ENCODE measurements around the gene CRAMP1. TPM values are rescaled to one million over a fixed set of nuclear protein-coding genes. Genes with fewer than 3 reads are reported as not detected.

CRAMP1 gene
- total and polyA plus RNA-seq, 7 donors, result 3.3 to 13.1 (median 8.6) TPM

DNA sequence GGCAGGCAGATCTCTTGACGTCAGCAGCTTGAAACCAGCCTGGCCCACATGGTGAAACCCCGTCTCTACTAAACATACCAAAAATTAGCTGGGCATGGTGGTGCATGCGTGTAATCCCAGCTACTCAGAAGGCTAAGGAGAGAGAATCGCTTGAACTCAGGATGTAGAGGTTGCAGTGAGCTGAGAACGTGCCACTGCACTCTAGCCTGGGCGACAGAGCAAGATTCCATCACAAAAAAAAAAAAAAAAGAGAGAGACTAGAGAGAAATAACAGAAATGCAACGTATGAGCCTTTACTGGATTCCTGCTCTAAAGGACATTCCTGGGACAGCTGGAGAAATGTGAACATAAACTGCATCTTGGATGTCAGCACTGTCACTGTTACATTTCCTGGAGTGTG, 11.1 kb upstream of the CRAMP1 start:
- Histone ChIP-seq H3K36me3 (ENCODE audit: insufficient read depth in 1 of 2, low read depth in 1 of 2) (peaks cover 0 to 38% of the 10 kb centered on the region in 2 donors), H3K9me3 (no peaks in the 10 kb centered on the region), H3K27me3 (ENCODE audit: insufficient read depth in 3 of 3, low read length in 2 of 3) (no peaks in the 10 kb centered on the region), H3K4me3 (no peak overlapping the region), H3K27ac (no peak overlapping the region), H3K4me1 (no peaks in the 10 kb centered on the region)
- TF ChIP-seq, protein P1, sequence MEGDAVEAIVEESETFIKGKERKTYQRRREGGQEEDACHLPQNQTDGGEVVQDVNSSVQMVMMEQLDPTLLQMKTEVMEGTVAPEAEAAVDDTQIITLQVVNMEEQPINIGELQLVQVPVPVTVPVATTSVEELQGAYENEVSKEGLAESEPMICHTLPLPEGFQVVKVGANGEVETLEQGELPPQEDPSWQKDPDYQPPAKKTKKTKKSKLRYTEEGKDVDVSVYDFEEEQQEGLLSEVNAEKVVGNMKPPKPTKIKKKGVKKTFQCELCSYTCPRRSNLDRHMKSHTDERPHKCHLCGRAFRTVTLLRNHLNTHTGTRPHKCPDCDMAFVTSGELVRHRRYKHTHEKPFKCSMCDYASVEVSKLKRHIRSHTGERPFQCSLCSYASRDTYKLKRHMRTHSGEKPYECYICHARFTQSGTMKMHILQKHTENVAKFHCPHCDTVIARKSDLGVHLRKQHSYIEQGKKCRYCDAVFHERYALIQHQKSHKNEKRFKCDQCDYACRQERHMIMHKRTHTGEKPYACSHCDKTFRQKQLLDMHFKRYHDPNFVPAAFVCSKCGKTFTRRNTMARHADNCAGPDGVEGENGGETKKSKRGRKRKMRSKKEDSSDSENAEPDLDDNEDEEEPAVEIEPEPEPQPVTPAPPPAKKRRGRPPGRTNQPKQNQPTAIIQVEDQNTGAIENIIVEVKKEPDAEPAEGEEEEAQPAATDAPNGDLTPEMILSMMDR (IDR thresholded peaks at IDR 0.05), result no peak
- no peak for DNase-seq
- WGBS, 3 donors, result 81 to 83% (median 82%) methylated on average over 7 of the region's 7 CpGs
- intact Hi-C loops (cut with DNase I), result no loop called here
- ATAC-seq, result no peak

DNA sequence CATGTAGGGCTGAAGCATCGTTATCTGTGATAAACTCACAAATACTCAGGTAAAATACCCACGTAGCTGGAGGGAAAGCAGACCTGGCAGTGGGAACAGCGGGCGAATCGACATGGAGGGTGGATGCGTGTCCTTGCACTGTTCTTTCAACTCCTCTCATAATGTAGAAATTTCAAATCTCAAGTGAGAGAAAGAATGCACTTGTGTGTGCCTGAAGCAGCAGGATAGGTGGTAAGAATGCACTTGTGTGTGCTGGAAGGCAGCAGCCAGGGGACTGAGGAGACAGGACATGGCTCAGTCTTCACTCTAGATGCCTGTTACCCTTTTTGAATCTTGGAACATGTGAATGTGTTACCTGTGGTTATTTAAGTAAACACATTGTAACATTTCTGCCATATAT, 10.7 kb upstream of the CRAMP1 start:
- intact Hi-C loops (cut with DNase I), result no loop called here
- peaks cover 0 to 43% of the 10 kb centered on the region in 2 donors for H3K36me3 ChIP-seq (ENCODE audit: insufficient read depth in 1 of 2, low read depth in 1 of 2)
- H3K4me3 ChIP-seq, result no peak overlapping the region
- ATAC-seq (no peak), DNase-seq (no peak)
- H3K9me3 ChIP-seq, result no peaks in the 10 kb centered on the region
- TF ChIP-seq, protein P1 (IDR thresholded peaks at IDR 0.05), result no peak
- H3K27me3 ChIP-seq (ENCODE audit: insufficient read depth in 3 of 3, low read length in 2 of 3), result no peaks in the 10 kb centered on the region
- WGBS, 3 donors, result 93 to 95% (median 94%) methylated on average over 6 of the region's 6 CpGs
- H3K4me1 ChIP-seq, result no peaks in the 10 kb centered on the region
- no peak overlapping the region for H3K27ac ChIP-seq

DNA sequence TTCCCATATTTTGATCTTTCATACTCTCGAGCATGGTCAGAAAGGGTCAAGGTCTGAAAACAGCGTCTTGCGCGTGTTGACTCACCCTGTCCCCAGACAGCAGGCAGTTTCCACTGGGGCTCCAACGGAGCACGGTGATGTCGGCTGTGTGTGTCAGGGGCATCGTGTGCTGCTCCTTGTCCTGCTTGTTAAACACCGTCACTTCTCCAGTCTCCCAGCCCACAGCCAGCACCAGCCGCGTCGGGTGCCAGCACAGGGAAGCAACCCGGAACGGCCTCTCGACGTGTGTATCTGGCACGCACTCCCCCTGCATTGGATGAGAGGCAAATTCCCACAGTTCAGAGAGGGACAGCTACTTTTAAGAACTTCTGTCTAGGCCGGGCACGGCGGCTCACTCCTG, 9.9 kb upstream of the CRAMP1 start:
- Histone ChIP-seq H3K27ac (no peak overlapping the region), H3K4me3 (no peak overlapping the region), H3K36me3 (ENCODE audit: insufficient read depth in 1 of 2, low read depth in 1 of 2) (peaks cover 0 to 50% of the 10 kb centered on the region in 2 donors), H3K9me3 (no peaks in the 10 kb centered on the region), H3K27me3 (ENCODE audit: insufficient read depth in 3 of 3, low read length in 2 of 3) (no peaks in the 10 kb centered on the region), H3K4me1 (no peaks in the 10 kb centered on the region)
- ATAC-seq (no peak), DNase-seq (no peak)
- TF ChIP-seq, protein P1 (IDR thresholded peaks at IDR 0.05), result no peak
- intact Hi-C loops (cut with DNase I), result no loop called here
- WGBS, 3 donors, result 89 to 92% (median 90%) methylated on average over 20 of the region's 20 CpGs

DNA sequence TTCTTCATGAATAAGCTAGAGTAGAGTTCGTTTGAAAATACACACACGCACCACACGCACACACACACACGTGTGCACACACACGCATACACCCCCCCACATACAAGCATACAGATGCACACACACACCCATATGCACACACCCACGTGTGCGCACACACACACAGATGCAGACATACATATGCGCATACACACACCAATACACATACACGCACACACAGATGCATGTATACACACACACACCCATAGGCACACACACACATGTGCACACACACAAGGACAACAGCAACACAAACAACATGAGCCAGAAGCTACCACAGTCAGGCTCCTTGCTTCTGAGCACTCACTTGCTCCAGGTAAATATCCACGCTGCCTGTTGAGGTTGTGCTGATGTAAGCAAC, 5.4 kb upstream of the CRAMP1 start:
- H3K9me3 ChIP-seq, result no peaks in the 10 kb centered on the region
- intact Hi-C loops (cut with DNase I), result loop anchor here in 1 of 2 donors (5.0 kb wide), 1 partner anchor 44 kb away; no protein-coding TSS in a partner anchor

More for the DNA sequence above, 5.4 kb upstream of the CRAMP1 start:
- WGBS, 3 donors, result 92 to 96% (median 93%) methylated on average over 10 of the region's 10 CpGs
- ATAC-seq (no peak), DNase-seq (no peak)
- Histone ChIP-seq H3K4me1 (peaks cover 22% of the 10 kb centered on the region), H3K27ac (no peak overlapping the region), H3K4me3 (no peak overlapping the region), H3K36me3 (ENCODE audit: insufficient read depth in 1 of 2, low read depth in 1 of 2) (peaks cover 0 to 38% of the 10 kb centered on the region in 2 donors), H3K27me3 (ENCODE audit: insufficient read depth in 3 of 3, low read length in 2 of 3) (no peaks in the 10 kb centered on the region)
- TF ChIP-seq, protein P1 (IDR thresholded peaks at IDR 0.05), result no peak

All from psoas muscle (tissue), 8 donors.